GM19395 (cell line): ENCODE results near the gene TVP23A.
"Not testable (repeated sequence)": the region's sequence is repeated elsewhere in the genome, so short reads cannot be mapped to it uniquely, and the experiment has no call there.

Experiments used
- ATAC-seq: cut with Tn5 transposase; IDR thresholded peaks from one replicate; pipeline ENCODE4 v1.9.1; 2021; ENCODE audit warnings: mild to moderate bottlenecking, moderate library complexity; ENCODE audit not compliant: unreplicated experiment

Gene TVP23A

GRCh38 chr16:10752843-10753523 is 65.6 kb downstream of the TVP23A start:
- peak; percentile 65 for ATAC-seq

- no peak for ATAC-seq
These were observed 67.3 kb downstream of the TVP23A start for GRCh38 chr16:10751291-10751697.

- ATAC-seq, result no peak
These were observed 67.8 kb downstream of the TVP23A start for GRCh38 chr16:10750793-10751192.

- ATAC-seq, result no peak
These were observed 72.8 kb downstream of the TVP23A start for GRCh38 chr16:10745841-10746240.

GRCh38 chr16:10744370-10745030 is 74.1 kb downstream of the TVP23A start:
- ATAC-seq, result peak; percentile 19

- ATAC-seq, result peak; percentile 83
These were observed 74.8 kb downstream of the TVP23A start, which contains the start of gene NUBP1 for GRCh38 chr16:10743610-10744369. Gene NUBP1 (plus strand): TSS chr16:10743842. CDS start chr16:10743864, 22 bp downstream.

- no peak for ATAC-seq
These were observed 75.4 kb downstream of the TVP23A start for GRCh38 chr16:10743227-10743609.

- ATAC-seq, result no peak
These were observed 76.8 kb downstream of the TVP23A start for GRCh38 chr16:10741844-10742243.

GRCh38 chr16:10741249-10741648 is 77.3 kb downstream of the TVP23A start:
- not testable (repeated sequence) for ATAC-seq

- no peak for ATAC-seq
These were observed 77.8 kb downstream of the TVP23A start for GRCh38 chr16:10740845-10741208.

GRCh38 chr16:10740000-10740844 is 78.4 kb downstream of the TVP23A start:
- ATAC-seq, result no peak

- ATAC-seq, result peak; percentile 74
These were observed 80.1 kb downstream of the TVP23A start for GRCh38 chr16:10738231-10739077.

- no peak for ATAC-seq
These were observed 81.4 kb downstream of the TVP23A start for GRCh38 chr16:10737068-10737625.

GRCh38 chr16:10731790-10732189 is 86.8 kb downstream of the TVP23A start:
- ATAC-seq, result no peak

GRCh38 chr16:10729104-10730048 is 89.2 kb downstream of the TVP23A start:
- no peak for ATAC-seq

- ATAC-seq, result no peak
These were observed 90.3 kb downstream of the TVP23A start for GRCh38 chr16:10728003-10728887.
